HUES64 (cell line): Measurements from ENCODE around the gene NCAPH2.

ENCODE experiments used
- H3K27ac ChIP-seq: 2 replicates; pipeline ENCODE4 v1.7.0; 2013; ENCODE audit warnings: low read depth, low read length, inconsistent platforms
- H3K27me3 ChIP-seq: 2 replicates; pipeline ENCODE4 v1.6.1; 2013; ENCODE audit warnings: mild to moderate bottlenecking, low read length; ENCODE audit not compliant: insufficient read depth
- H3K36me3 ChIP-seq: 2 replicates; pipeline ENCODE4 v1.6.1; 2013; ENCODE audit warnings: mild to moderate bottlenecking, low read length; ENCODE audit not compliant: insufficient read depth
- H3K4me1 ChIP-seq: 2 replicates; pipeline ENCODE4 v1.6.1; 2013; ENCODE audit warnings: mild to moderate bottlenecking, low read length, moderate library complexity; ENCODE audit not compliant: insufficient read depth
- H3K4me3 ChIP-seq: 2 replicates; pipeline ENCODE4 v1.5.1; 2013; ENCODE audit warnings: mild to moderate bottlenecking, low read length, moderate library complexity
- H3K9ac ChIP-seq: 2 replicates; pipeline ENCODE4 v1.6.1; 2013; ENCODE audit warnings: mild to moderate bottlenecking, low read depth, low read length
- H3K9me3 ChIP-seq: 2 replicates; pipeline ENCODE4 v1.6.1; 2013; ENCODE audit warnings: low read depth, low read length; ENCODE audit not compliant: insufficient read depth
- WGBS: fragments of 150-250, 120-280 bp; methylation state at CpG from one replicate; pipeline ENCODE4 v1.1.7; 2013; ENCODE audit warnings: missing lambda C conversion rate; 5-methylcytosine and 5-hydroxymethylcytosine counted together

NCAPH2 gene

GRCh38 chr22:50573491-50574382, 65.7 kb downstream of the NCAPH2 start:
- peaks cover 64% of the 10 kb centered on the region for H3K36me3 ChIP-seq
- H3K27me3 ChIP-seq: no peaks in the 10 kb centered on the region
- WGBS: 95% methylated on average over 26 of the region's 26 CpGs
- no peaks in the 10 kb centered on the region for H3K4me1 ChIP-seq
- no peak overlapping the region for H3K9ac ChIP-seq
- H3K27ac ChIP-seq: no peak overlapping the region
- H3K4me3 ChIP-seq: no peak overlapping the region
- no peaks in the 10 kb centered on the region for H3K9me3 ChIP-seq

GRCh38 chr22:50574383-50574755, 66.3 kb downstream of the NCAPH2 start:
- Histone ChIP-seq H3K9me3 (no peaks in the 10 kb centered on the region), H3K27ac (no peak overlapping the region), H3K9ac (no peak overlapping the region), H3K27me3 (no peaks in the 10 kb centered on the region), H3K36me3 (peaks cover 64% of the 10 kb centered on the region), H3K4me1 (no peaks in the 10 kb centered on the region), H3K4me3 (no peak overlapping the region)
- WGBS: 94% methylated on average over 11 of the region's 11 CpGs
